GM10266 (cell line): Measurements from ENCODE around the gene NCOA5.

ENCODE experiments used
- DNase-seq: peaks from one replicate; pipeline ENCODE4 v3.0.0; 2012; ENCODE audit errors: extremely low spot score
- TF ChIP-seq, protein P1 (sequence below): IDR thresholded peaks from 2 replicates; pipeline ENCODE4 v1.5.1; 2012; ENCODE audit warnings: mild to moderate bottlenecking, low read depth; ENCODE audit not compliant: control insufficient read depth, insufficient read depth; ENCODE audit errors: missing control alignments

Gene NCOA5

DNA sequence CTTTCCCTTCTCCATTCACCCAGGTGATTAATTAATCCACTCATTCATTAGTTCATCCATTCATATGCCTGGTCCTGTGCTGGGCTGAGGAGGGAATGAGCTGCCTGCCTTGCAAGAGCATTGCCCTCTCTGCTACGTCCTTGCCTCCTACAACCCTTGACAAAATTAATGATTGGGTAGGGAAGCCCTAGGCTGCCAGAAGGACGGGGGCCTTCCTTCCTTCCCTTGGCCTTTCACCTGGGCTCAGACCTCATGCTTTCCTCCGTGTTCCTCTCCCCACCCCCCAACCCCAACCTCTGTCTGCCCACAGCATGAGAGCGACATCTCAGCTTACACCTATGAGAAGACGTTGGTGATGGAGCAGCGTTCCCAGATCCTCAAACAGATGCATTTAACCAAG, 35.2 kb downstream of the NCOA5 start:
- TF ChIP-seq, protein P1, sequence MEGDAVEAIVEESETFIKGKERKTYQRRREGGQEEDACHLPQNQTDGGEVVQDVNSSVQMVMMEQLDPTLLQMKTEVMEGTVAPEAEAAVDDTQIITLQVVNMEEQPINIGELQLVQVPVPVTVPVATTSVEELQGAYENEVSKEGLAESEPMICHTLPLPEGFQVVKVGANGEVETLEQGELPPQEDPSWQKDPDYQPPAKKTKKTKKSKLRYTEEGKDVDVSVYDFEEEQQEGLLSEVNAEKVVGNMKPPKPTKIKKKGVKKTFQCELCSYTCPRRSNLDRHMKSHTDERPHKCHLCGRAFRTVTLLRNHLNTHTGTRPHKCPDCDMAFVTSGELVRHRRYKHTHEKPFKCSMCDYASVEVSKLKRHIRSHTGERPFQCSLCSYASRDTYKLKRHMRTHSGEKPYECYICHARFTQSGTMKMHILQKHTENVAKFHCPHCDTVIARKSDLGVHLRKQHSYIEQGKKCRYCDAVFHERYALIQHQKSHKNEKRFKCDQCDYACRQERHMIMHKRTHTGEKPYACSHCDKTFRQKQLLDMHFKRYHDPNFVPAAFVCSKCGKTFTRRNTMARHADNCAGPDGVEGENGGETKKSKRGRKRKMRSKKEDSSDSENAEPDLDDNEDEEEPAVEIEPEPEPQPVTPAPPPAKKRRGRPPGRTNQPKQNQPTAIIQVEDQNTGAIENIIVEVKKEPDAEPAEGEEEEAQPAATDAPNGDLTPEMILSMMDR = no peak
- no peak for DNase-seq

DNA sequence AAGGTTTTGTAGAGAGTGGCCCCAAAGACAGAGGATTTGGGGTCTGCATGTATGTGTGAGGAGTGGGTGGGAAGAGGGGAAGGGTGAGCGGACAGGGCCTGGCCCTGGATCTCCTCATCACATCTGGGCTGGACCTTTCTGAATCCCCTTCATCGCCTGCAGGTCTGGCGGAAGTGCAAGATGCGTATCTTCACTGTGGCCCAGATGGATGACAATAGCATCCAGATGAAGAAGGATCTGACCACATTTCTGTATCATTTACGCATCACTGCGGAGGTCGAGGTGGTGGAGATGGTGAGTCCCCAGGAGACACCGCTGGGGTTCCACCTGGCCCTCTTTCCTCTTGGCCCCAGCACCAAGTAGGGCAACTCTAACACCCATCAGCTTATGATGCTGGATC, 36.3 kb downstream of the NCOA5 start:
- TF ChIP-seq, protein P1 = no peak
- no peak for DNase-seq

DNA sequence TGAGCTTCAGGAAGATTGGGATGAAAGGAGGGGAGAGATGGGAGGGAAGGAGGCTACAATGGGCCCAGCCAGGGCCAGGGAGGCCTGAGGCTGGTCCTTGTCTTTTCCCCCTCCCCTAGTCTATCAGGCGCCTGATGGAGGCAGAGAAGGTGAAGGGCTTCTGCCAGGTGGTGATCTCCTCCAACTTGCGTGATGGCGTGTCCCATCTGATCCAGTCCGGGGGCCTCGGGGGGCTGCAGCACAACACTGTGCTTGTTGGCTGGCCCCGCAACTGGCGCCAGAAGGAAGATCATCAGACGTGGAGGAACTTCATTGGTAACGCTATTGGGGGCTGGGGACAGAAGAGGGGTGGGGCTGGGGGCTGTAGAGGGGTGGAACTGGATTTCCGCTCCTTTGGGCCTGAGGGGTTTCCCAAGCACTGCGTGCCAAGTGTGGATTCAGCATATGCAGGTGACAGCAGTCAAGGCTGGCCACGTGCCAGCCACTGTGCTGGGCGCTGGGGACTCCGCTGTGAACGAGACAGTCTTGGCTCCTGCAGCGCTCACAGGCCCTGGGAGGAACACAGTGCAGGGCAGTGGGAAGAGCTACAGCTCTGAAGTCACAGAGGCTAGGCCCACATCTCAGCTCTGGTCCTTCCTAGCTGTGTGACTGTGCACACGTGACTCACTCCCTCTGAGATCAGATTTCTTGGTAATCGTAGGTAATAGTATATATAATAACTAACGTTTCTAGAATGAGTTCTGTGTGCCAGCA, 38.0 kb downstream of the NCOA5 start:
- no peak for DNase-seq
- TF ChIP-seq, protein P1 = no peak

DNA sequence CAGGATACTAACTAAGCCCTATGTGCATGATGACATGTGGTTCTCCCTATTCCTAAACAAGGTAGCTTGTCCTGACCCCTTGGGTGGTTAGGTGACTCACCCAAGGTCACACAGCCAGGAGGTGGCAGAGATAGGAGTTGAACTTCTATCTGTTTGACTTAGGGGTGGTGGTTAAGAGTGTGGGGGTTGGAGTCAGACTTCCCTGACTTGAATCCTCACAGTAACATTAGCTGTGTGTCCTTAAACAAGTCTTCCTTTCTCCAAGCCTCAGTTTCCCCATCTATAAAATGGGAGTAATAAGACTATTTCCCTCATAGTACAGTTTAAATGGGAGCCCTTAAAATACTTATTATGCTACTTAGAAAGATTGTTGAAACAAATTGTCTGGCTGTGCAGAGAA, 38.9 kb downstream of the NCOA5 start:
- TF ChIP-seq, protein P1 = no peak
- no peak for DNase-seq

DNA sequence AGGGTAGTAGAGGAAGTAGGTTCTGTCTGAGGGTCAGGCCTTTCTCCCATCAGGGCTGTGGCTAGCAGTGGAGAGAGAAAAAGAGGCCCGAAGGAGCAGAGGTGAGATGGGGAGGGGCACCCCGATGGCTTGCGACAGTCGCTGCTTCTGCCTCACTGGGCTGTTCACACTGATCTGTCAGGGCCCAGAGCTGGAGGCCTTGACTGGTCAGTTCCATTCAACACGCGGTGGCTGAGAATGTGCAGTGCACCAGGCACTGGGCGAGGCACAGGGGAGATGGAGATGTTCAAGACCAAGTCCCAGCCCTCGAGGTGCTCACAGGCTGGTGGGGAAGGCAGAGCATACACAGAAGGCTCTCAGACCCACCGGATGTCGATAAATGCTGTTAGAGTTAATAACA, 39.3 kb downstream of the NCOA5 start:
- TF ChIP-seq, protein P1 = no peak

DNA sequence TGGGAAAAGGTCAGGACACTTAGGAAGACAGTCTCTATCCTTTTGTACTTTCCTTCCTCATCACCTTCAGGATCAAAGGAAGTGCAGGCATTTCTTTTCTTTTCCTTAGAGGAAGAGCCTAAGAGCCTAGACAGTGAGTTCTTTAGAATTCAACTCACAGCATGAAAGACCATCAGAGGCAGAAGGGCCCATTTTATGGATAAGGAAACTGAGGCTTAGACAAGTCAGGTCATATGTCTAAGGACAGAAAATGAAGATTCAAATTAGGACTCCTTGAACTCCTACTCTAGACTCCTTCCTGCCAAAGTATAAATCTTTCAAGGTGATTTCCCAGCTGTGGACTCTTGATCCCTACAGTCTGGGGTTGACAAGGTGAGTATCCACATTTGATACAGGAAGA, 39.9 kb downstream of the NCOA5 start:
- no peak for DNase-seq
- TF ChIP-seq, protein P1 = no peak

More for the DNA sequence above, 39.3 kb downstream of the NCOA5 start:
- DNase-seq = no peak

DNA sequence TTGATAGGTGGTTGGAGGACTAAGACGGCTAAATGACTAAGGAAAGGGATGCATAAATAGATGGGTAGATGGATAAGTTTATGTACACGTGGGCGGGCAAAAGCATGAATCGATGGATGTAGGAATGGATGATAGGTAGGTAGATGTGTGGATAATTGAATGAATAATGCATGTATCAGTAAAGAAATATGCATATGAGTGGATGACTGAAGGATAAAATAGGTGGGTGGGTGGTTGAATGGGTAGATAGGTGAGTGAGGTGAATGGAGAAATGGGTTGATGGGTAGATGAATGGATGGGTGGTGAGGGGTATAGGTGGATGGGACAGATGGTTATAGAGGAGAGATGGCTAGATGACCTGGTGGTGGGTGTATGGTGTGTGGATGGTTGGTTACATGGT, 40.6 kb downstream of the NCOA5 start:
- TF ChIP-seq, protein P1 = no peak
- DNase-seq = no peak
